ENCODE measurements around the gene MYH6.

DNA sequence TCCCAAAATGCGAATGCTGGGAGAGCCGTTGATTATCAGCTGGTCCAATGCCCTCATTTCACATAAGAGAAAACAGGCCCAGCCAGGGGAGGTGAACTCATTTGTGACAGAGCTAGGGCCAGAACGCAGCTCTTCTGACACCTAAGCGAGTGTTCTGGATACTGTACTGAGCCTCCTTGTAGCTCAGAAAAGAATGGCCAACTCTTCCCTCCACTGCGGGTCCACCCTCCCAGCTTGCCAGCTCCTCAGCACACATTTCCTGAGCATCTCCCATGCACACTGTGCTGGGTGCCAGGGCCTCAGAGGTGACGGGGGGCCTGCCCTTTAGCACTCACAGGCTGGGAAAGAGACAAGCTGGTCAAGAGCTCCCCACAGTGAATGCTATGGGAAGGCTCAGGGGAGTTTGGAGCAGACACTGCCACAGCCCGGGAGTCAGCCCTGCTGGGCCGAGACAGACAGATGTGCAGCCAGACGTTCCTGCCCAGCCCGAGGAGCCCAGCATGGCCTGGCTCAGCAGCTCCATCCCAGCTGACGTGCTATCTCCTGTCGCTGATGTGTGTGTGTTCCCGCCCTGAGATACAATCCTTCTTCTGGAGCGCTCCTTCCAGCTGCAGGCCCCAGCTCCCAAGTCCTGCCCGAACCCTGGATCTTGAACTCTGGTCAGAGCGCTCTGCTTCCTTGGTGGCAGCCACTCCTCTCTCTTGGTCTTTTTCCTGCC, 27.7 kb downstream of the MYH6 start:
- TF ChIP-seq, protein P1, sequence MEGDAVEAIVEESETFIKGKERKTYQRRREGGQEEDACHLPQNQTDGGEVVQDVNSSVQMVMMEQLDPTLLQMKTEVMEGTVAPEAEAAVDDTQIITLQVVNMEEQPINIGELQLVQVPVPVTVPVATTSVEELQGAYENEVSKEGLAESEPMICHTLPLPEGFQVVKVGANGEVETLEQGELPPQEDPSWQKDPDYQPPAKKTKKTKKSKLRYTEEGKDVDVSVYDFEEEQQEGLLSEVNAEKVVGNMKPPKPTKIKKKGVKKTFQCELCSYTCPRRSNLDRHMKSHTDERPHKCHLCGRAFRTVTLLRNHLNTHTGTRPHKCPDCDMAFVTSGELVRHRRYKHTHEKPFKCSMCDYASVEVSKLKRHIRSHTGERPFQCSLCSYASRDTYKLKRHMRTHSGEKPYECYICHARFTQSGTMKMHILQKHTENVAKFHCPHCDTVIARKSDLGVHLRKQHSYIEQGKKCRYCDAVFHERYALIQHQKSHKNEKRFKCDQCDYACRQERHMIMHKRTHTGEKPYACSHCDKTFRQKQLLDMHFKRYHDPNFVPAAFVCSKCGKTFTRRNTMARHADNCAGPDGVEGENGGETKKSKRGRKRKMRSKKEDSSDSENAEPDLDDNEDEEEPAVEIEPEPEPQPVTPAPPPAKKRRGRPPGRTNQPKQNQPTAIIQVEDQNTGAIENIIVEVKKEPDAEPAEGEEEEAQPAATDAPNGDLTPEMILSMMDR (IDR thresholded peaks at IDR 0.05): peak in 1 of 6 experiments; percentile 17
- no peak for TF ChIP-seq POLR2AphosphoS5 (IDR thresholded peaks at IDR 0.05)

Measured in upper lobe of left lung (tissue), 4 donors.